GM21786 (cell line): ENCODE data around the gene TMEM161B.
"Not testable (repeated sequence)": the region's sequence is repeated elsewhere in the genome, so short reads cannot be mapped to it uniquely, and the experiment has no call there.

Experiments
- ATAC-seq: cut with Tn5 transposase; IDR thresholded peaks from one replicate; pipeline ENCODE4 v1.9.1; 2021; ENCODE audit not compliant: unreplicated experiment

Gene TMEM161B

DNA sequence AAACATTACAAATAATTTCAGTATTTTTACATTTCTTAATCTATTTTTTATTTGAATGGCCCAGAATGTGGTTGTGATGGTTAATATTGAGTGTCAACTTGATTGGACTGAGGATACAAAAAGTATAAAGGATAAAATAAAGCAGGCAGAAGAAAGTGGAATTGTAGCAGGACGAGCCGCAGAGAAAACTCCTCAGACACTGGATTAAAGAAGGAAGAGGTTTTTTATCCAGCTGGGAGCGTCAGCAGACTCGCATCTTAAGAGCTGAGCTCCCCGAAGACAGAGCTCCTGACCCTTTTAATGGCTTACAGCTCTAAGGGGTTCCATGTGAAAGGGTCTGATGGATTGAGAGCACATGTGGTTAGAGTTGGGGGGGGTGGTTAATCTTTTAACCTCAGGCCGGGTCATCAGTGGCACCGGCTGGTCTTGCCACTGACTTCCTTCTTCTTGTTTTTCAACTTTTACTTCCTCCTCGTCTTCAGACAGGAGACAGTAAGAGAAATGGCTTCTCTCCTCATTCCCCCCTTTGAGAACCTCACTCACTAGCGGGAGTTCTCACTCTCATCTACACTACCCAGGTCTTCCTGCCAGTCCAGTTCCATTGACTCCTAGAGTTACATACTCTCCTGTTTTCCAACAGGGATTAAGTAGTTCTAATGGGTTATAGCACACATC lies 80.0 kb downstream of the TMEM161B start:
- no peak for ATAC-seq

DNA sequence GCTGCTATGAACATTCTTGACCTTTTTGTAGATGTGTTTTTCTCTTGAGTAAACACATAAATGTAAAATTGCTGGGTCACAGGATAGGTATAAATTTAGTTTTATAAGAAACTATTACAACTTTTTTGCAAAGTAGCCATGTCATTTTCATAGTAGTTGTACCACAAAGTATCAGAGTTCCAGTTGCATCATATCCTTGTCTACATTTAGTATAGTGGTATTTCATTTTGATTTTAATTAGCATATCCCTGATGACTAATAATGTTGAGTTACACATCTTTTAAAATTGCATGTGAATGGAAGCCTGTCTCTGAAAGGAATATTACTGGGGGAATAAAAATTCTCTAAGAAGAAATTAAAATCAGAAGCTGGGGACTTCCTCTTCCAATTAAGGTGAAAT lies 85.4 kb downstream of the TMEM161B start:
- ATAC-seq = no peak

DNA sequence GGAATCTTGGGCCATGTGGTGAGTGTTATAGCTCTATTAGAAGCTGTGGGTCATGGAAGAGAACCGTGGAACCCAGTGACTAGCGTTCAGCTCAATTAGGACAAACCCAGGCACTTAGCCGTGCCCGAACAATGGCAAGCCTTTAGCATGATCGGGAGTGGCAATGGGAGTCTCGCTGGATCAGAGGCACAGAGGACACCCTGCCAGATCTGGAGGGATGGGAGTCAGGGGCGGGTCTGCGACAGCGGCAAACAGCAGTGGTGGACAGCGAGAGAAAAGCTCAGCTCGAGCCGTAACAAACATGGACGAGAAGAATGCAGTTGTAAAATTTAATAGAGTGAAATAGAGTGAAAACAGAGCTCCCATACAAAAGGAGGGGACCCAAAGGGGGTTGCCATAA lies 91.2 kb downstream of the TMEM161B start:
- ATAC-seq = not testable (repeated sequence)

GRCh38 chr5:88172847-88173758 lies 95.5 kb downstream of the TMEM161B start:
- ATAC-seq = no peak

DNA sequence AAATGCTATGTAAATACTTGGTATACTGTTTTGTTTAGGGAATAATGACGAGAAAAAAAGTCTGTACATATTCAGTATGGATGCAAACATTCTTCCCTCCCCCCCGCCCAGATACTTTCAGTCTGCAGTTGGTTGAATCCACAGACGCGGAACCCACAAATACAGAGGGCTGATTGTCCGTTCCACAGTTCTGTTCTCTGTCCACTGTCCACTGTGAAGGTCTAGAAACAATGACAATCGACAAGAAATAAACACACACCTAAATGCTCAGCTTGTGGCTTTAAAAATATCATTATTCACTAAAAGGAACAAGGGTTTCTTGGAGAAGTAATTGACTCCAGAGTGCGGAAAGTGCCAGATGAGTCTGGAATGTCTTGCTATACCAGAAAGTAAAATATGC lies 109.1 kb downstream of the TMEM161B start:
- no peak for ATAC-seq

DNA sequence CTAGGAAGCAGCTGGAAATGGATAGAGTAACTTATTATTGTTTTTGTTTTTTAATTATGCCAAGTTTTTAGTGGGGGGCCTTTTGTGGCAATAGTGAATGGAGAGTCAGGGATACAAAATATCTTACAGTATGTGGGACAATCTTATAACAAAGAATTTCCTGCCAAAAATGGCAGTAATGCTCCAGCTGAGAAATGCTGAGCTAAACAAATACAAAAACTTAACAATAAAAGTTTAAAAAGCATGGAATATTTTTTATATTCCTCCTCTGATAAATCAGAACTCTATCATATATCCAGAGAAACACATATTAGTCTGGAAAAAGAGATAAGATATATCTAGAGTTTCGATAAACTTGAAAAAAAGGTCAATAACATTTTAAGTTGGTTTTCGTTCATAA lies 110.6 kb downstream of the TMEM161B start:
- no peak for ATAC-seq

DNA sequence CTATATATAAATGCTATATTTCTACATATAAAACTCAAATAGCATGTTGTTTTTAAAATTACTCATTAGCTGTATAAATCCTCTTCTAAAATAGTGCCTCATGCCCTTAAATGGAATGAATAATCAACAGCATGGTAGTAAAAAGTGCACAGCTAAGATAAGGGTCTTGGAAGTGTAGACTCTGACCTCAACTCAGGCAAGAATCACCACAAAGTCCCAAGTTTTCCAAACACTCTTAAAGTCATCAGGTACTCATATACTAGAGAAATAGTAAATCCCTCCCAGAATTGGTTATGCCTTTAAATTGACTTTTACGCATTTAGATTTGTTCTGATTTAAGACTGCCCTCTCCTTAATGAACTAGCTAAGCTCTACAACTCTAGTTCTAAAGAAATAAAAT lies 113.8 kb downstream of the TMEM161B start:
- no peak for ATAC-seq

DNA sequence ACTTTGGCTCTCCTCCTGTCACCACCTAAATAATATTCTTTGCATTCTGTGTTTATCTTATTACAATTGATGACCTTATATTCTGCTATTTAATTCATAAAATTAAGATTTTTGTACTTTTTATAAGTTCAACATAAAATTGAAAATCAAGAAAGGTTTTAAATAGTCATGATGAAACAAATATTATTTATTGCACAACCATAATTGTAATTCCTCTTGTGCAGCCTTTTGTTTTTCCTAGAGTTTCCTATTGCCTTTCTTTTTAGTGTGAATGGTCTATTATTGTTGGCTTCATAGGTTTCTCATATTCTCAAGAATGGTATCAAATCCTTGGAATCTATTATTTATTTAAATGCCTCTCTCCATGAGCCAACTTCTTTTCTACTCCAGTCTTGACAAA lies 117.9 kb downstream of the TMEM161B start:
- ATAC-seq = no peak

DNA sequence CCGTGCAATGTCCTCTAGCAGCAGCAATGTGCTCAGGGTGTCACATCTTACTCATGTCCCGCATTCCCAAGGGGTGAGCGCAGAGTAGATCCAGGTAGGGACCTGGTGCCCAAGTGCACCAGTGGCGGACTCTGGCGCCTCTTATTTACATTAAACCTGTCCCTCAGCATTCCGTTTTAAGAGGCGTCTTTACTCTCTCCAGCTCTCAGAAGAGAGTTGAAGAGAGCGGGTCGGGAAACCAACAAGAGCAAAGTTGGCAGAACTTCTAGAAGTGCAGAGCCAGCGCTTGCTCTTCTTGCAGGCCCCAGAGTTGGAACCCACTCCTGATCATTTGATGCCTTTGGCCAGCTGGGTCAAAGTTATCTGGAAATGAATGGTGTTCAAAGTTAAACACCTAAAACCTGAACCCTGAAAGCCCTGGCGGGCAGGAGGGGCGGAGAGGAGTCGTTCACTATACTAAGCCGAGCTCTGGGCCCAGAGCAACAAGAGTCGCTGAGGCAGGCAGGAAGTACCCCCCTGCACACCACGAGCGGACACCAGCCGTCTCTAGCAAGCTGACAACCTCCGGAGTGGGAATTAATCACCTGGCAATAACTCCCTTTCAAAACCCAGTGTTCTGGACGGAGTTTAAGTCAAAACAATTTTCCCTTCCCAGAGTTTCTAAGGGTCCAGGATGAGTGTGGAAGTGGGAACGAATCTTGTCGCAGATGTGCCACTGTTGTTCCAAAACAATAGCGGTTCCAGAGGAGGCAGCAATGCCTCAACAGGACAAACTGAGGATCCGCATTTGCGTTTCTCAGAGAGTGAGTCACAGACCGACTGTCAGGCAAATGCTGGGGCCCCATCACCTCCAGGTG lies 122.8 kb downstream of the TMEM161B start:
- no peak for ATAC-seq

DNA sequence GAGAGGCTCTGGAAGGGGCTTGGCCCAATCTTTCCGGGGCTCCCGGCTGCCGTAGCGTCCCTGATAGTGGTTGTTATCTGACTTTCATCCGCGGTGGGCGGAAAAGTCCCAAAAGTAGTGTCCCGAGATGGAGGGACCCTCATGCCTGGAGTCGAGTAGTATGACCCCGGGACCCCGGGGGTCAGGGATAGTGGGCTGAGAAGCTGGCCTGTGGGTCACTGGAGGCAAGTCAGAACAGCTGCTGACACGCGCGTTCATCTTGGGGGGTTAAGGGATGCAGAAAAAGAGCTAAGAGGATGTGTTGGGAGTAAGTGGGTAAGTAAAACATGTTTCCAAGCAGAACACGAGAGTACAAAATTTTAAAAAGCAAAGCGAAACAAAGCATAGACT lies 123.4 kb downstream of the TMEM161B start:
- no peak for ATAC-seq
